GM11168 (cell line): ENCODE results near the gene CXXC4.

ENCODE experiments used
- in situ Hi-C: fragments of 300-500 bp; cut with MboI; formaldehyde crosslinking; loops from one replicate; pipeline ENCODE4 v1.12.0; 2022; ENCODE audit warnings: low sequenced_read_pairs; ENCODE audit not compliant: unreplicated experiment

Gene CXXC4

DNA sequence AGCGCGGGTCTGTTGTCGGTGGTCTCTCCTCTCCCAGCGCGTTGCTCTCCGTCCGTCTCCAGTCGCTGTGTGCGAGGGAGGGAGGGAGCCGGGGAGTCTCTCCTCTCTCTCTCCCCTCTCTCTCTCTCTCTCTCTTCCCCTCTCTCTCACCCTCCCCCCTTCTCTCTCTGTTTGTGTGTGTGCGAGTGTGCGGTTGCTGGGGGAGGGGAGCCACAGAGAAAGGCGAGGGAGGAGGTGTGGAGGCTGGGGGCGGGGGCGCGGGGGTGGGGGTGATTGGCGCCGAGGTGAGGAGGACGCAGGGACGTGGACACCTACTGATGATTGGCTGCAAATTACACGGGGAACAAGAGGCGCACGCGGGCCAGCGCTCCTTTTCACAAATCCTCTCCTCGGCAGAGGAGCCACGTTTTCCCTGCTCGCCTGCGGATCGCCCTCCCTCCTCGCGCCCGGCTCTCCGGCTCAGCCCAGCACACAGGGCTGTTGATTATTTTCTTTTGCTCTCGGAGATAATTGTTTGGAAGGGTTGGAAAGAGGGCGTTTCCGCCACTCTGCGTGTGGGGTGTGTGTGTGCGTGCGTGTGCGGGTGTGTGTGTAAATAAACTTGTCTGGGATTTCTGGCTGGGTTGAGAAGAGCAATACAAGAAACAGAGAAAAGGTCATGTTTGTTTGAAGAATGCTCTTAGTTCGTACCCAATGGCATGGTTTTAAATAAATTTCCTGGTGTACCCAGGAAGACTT, at the start of gene CXXC4:
Gene CXXC4, minus strand, starts transcription at position 73 of the 738 bp plus-strand sequence. CDS start 3,092 bp downstream, outside the sequence.
- in situ Hi-C loops: loop anchor here (25.0 kb wide), 1 partner anchor 367 kb away; no protein-coding TSS in a partner anchor

DNA sequence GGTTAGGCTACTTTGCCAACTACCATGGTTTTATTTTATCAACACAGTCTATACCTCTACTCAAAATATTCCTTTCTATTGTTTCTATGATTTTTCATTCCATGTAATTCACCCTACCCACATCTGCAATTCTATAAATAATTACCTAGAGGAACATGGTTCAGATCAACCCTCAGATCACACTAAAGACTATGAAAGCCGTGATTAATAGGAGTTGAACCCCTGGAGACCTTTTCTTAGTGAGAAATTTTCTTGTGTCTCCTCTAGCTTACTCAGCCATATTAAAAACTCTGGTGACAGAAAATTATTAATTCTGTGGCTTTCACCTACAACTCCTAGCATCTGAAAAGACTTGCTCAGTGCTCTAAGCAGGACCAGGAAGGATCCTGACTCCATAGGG, 38.5 kb upstream of the CXXC4 start:
- in situ Hi-C loops: no loop called here

- in situ Hi-C loops: no loop called here
These were observed 38.0 kb upstream of the CXXC4 start for GRCh38 chr4:104532677-104533076.

GRCh38 chr4:104531390-104531789, 36.7 kb upstream of the CXXC4 start:
- in situ Hi-C loops: no loop called here

DNA sequence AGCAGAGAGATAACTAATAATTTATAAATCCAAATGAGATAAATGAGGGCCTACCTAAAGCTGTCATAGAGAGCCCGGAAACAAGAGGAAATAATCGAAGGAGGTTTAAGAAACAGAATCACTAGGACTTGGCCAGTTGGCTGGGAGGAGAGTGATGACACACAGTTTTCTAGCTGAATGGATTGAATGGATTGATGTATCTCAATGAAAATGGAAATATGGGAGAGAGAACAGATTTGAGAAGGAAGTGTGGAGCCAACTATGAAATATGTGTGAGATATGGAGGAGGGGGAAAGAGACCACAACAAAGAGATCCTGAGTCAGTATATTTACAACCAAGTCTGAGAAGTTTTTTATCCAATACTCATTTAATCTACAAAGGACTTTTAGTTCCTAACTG, 35.7 kb upstream of the CXXC4 start:
- in situ Hi-C loops: no loop called here

DNA sequence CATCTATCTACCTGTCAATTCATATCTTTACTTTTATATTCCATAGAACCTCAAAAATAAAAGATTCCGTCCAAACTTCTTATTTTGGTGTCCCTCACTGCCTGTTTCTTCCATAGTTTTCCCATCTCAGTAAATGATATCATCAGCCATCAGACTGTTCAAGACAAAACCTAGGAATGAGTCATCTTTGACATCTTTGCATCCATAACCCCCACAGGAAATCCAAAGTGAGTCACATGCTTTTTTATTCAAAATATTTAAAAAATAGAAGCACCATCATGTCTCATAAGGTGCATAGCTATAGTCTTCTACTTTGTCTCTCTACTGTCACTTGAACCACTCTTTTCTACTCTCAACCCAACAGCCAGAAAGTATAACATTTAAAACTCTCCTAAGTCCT, 29.9 kb upstream of the CXXC4 start:
- in situ Hi-C loops: no loop called here

DNA sequence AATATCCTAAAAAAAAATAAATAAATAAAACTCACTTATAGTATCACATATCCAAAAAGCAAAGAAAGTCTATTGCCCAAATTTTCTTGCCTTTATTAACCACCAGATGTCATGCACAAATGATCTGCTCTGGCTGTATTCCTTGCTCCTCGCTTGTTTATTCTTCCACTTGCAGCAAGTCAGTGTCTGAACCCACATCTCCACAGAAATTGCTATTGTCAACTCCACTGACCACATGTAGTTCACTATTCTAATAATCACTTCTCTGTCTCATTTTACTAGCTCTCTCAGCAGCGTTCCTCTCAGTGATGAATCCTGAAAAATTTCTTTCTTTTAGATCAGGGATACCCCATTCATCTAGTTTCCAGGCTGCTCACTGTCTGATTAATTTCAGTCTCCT, 29.3 kb upstream of the CXXC4 start:
- in situ Hi-C loops: no loop called here

GRCh38 chr4:104519588-104519987, 24.9 kb upstream of the CXXC4 start:
- in situ Hi-C loops: no loop called here

DNA sequence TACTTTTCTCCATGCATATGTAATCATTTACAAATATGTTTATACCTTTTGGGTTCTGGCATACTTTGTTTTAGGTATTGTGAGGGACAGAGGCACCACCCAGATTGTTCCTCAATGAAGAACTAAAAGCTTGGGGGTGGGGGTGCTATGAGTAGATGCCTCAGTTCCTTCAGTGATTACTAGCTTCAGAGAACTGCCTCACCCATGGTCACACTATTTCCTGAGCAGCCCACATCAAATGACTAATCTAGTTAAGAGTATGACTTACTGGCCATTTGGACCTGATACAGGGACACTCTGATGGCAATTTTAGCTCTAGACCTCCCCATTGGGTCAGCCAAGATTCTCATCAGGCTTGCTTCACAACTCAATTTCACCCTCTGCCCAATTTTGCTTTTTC, 22.2 kb upstream of the CXXC4 start:
- in situ Hi-C loops: no loop called here

DNA sequence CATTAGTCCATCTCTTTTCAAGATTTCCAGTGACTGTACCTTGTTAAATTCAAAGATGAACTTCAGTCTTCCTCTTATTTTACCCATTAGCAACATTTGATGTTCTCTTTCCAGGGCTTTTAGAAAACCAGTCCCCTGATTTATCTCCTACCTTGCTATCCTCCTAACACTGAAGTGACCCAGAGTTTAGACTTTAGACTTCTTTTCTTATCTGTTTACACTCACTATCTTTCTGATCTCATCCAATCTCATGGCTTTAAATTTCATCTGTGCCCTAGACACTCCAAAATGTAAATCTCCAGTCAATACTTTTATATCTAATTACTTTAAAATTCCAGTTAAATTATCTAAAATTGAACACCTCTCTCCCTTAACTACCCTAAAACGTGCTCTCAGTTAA, 13.5 kb upstream of the CXXC4 start:
- in situ Hi-C loops: no loop called here

DNA sequence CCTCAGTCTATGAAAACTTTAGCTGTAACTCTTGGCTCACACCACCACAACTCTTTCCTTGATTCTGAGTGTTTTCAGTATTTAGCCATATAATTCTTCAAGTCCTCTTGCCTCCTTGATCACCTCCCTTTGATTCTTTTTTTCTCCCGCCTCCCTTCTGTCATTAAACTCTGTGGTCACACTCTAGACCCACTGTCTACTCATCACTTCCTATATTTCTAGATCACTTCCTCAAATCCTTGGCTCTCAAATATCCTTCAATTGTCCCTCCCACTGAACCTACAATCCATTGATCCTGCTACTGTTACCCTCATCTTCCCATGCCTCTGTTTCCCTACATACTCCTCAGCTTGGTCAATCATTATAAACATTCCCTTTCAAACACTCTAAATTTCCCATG, 12.4 kb upstream of the CXXC4 start:
- in situ Hi-C loops: no loop called here

DNA sequence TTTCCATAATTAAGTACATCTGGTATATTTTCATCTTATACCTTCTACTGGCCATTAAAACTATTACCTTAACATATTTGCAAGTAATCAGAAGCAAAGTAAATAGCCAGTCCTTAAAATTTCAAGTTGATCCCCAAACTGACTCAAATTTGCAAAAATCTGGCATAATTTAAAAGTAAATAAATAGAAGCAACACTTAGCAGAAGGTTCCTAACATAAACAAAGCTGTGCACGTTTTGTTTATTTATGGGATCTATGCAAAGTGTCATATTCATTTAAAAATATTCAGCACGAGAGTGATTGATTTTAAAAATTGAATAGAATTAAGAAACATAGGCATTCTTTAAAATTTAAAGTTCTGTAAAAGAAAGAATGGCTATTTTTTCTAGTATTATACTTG, 9.8 kb upstream of the CXXC4 start:
- in situ Hi-C loops: no loop called here

- in situ Hi-C loops: no loop called here
These were observed 7.8 kb upstream of the CXXC4 start for GRCh38 chr4:104502471-104502870.

- in situ Hi-C loops: no loop called here
These were observed 6.6 kb upstream of the CXXC4 start for GRCh38 chr4:104501290-104501689.

DNA sequence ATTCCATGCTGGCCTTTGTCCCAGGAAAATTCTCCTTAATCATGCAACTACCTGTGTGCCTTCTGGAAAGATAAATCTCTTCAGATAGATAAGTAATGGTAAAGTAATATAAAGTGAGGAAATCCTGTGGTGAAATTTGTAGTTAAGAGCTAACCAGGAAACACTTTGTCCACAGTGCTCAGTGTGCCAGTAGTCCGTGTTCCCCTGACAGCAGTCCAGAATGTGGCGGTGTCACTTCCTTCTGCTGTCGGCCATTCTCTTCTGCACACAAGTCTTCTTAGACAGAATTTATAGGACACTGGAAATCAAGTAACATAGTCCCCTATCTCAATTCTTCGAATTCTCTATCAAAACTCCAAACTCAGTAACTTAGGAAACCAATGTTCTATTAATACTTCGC, 5.7 kb upstream of the CXXC4 start:
- in situ Hi-C loops: no loop called here

GRCh38 chr4:104494185-104494584, 509 bp downstream of the CXXC4 start:
- in situ Hi-C loops: loop anchor here (25.0 kb wide), 1 partner anchor 368 kb away; no protein-coding TSS in a partner anchor

GRCh38 chr4:104493081-104493831, 1.4 kb downstream of the CXXC4 start:
- in situ Hi-C loops: loop anchor here (25.0 kb wide), 1 partner anchor 369 kb away; no protein-coding TSS in a partner anchor

GRCh38 chr4:104492183-104492771, 2.4 kb downstream of the CXXC4 start:
- in situ Hi-C loops: loop anchor here (25.0 kb wide), 1 partner anchor 370 kb away; no protein-coding TSS in a partner anchor

DNA sequence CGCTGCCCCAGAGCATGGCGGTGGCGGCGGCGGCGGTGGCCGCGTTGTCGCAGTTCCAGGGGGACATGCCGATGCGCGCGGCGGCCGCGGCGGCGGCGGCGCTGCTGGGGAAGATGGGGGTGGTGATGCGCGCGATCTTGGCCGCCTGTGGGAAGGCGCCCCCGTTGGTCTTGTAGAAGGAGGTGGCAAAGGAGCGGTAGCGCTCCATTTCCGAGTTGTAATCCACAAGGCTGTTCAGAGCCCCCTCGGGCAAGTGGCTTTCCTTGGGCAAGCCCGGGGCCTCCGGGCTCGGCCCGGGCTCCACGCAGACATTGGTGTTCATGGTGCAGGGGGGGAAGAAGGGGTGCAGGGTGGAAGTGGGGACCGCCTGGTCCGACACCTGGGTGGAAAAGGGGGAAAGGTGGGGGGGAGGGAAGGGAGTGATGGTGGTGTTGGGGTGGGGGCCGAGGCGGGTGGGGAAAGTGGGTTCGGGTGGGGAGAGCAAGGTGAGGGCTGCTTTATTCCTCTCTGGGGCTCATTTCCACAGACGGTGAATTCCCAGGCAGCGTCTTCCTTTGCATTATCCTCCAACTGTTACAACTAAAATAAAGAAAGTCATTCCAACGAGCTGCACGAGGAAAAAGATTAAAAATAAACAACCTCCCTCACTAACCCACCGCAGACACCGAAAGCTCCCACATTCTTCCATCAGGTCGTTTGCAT, 3.1 kb downstream of the CXXC4 start:
- in situ Hi-C loops: loop anchor here (25.0 kb wide), 1 partner anchor 371 kb away; no protein-coding TSS in a partner anchor

- in situ Hi-C loops: loop anchor here (25.0 kb wide), 1 partner anchor 371 kb away; no protein-coding TSS in a partner anchor
These were observed 3.8 kb downstream of the CXXC4 start for GRCh38 chr4:104490770-104491480.
